GM21390 (cell line): ENCODE measurements around the gene GPR156.

Source experiments
- ATAC-seq: cut with Tn5 transposase; IDR thresholded peaks from one replicate; pipeline ENCODE4 v1.9.1; 2021; ENCODE audit not compliant: unreplicated experiment

Gene GPR156

DNA sequence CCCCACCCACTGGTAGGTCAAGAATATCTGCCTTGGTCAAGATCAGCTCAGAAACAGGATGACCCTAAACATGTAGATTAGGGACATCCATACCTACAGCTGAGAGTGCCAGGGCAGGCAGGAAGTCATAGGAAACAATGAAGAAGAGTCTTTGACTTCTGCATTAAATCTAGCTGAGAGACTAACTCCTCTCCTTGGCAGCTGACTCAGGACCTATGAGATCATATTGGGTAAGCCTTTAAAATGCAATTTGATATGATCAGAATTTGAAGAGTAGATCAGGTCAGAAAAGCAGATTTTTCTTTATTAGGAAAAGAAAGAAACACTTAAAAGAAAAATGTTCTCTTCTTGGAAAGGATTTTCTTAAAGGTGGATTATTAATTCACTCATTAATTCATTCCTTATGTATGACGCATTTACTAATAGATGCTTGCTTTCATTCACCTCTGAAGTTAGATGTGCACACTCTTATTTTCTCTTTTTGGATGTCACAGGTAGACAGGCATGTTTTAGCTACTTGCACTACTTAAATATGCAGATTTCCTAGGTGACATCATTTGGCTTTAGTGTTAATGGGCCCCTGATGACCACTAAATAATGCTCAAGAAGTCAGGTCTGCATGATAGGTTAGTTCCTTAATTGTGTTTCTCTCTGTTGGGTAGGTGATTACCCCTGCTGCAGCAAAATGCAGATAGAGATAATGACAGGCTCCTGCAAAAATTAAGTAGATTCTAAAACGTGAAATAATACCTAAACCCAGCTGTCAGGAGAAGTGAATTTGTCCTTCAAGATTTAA lies 155.1 kb downstream of the GPR156 start:
- ATAC-seq = no peak

- ATAC-seq = no peak
Measured at GRCh38 chr3:120129051-120129450, 156.0 kb downstream of the GPR156 start.

DNA sequence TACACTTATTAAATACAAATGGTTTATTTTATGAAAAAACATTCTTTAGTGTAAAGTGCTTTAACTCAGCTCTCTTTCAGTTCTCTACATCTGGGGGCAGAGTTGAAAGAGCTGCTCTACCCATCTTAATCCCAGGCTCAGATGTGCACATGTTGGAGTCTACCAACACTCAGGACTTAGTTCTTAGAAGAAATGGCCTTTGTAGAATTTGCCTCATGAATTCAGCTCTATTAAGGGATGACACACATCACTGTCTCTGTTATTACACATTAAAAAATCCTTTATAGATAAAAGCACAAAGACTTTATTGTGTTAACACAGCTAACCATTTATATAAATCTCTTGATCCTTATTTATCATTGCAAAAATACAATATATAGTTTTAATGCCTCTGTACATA lies 159.0 kb downstream of the GPR156 start:
- ATAC-seq = no peak

DNA sequence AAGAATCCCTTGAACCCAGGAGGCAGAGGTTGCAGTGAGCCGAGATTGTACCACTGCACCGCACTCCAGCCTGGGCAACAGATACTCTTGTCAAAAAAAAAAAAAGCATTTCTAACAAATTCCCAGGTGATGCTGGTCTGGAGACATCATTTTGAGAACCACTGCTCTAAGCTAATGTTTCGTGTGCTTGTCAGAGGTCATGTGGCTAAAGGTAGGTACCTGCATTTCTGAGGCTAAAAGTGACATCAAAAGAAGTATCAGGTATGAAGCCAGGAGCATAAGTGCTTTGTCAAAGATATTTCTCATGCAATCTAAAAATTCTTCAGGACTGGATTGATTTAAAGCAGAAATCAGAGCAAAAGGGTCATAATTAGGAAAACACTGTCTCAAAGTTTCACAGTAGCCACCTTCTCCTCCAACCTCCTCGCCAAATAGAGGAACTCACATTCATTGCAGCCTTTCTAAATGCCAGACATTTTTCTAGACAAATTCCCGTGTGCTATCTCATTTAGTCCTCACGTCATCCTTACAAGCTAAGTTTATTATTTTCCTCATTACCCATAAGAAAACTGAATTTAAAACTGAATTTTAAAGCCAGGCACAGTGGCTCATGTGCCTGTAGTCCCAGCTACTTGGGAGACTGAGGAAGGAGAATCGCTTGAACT lies 165.0 kb downstream of the GPR156 start:
- ATAC-seq = no peak
